ENCODE data around the gene CELSR1.

DNA sequence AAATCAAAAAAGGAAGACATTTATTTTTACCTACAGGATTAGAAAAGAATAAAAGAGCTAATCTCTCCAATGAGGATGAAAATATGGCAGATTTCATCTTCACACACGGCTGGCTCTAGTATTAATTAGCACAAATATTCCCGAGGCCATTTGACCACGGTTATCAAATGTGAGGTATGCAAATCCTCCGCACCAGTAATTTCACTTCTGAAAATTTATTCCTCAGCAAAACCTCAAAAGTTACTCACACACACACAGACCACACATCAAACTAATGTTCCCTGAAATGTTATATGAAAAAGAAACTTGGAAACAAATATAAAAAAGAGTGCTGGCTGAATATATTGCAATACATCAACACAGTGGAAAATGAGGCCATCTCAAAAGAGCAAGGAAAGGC, 32.8 kb downstream of the CELSR1 start:
- TF ChIP-seq CTCF (conservative IDR thresholded peaks at IDR 0.05) (no peak), EZH2 (IDR thresholded peaks at IDR 0.05; ENCODE audit: low read depth) (no peak)
